Stimulated activated naive CD8-positive, alpha-beta T cell treated with anti-CD3 and anti-CD28 coated beads, Interleukin-15, Interleukin-2, amounts not matched to agents 100 U/mL and 50 U/mL, for 24 hours (primary cell): ENCODE measurements around the gene POLR2E.
A peak's percentile ranks its signal among the peaks of the same experiment; 100 is the strongest.

Source experiments
- ATAC-seq: fragments of 150-1000 bp; cut with Tn5 transposase; one replicate; pipeline ENCODE4 v1.10.0; 2021
- DNase-seq: peaks from one replicate; pipeline ENCODE4 v3.0.0; 2021

POLR2E gene

GRCh38 chr19:1110809-1111640, 15.8 kb upstream of the POLR2E start:
- ATAC-seq = no peak

DNA sequence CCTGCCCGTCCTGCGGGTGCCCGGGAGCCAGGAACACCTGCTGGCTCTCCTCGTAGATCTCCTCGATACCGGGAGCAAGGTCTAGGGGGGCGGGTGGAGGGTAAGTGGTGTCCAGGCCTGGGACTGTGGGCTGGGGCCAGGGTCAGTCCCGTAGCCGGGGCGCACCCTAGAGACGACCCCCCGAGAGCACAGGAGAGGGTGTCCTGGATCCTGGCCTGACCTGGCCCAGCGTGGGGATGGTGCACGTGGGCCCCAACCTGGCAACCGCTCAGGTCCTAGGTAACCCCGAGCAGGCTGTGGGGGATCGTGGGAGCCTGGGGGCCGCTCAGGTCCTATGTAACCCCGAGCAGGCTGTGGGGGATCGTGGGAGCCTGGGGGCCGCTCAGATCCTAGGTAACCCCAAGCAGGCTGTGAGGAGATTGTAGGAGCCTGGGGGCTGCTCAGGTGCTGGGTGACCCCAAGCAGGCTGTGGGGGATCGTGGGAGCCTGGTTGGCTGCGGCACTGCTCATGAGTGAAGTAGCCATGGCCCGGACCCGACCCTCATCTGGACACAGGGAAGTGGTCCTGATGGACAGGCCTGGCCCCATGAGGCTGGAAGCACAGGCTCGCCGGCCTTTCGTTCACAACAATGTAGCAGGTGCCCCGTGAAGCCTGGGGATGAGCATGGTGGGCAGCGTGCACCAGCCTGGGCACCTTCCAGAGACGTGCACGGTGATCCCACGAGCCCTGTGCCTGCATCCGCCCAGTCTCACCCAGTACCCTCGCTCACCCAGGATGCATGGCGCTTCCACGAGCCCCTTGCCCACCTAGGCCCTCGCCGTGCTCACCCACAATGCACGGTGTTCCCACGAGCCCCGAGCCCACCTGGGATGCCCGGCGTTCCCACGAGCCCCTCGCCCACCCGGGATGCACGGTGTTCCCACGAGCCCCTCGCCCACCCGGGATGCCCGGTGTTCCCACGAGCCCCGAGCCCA, 14.8 kb upstream of the POLR2E start:
- ATAC-seq (no peak), DNase-seq (no peak)

More at GRCh38 chr19:1110809-1111640, 15.8 kb upstream of the POLR2E start:
- no peak for DNase-seq

GRCh38 chr19:1109032-1109551, 13.9 kb upstream of the POLR2E start:
- DNase-seq (no peak), ATAC-seq (no peak)

DNA sequence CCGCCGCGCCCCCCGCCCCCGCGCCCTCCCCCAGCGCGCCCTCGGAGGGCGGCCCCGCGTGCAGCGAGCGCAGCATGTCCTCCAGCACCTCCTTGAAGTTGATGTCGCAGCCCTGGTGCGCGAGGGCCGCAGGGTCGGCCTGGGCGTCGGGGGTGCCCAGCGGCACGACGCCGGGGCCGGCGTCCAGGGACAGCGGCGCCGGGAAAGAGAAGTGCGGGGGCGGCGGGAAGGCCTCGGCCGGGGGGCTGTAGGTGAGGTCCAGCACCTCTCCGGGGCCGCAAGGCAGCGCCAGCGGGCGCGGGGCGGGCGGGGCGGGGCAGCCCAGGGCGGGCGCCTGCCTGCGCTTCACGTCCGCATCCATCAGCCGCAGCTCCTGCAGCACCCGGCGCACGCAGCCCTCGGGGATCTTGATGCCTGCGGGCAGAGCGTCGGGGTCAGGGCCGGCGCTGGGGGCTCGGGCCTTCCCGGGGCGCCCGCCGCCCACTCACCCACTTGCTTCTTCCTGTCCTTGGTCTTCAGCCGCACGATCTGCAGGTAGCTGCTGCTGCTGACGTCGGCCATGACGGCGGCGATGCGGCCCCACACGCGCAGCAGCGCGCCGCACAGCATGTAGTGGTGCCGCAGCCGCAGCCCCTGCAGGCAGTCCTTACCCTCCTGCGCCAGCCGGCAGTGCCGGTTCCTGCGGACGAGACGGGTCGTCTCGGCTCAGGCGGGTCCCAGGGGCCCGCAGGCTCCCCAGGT, 13.3 kb upstream of the POLR2E start:
- ATAC-seq = no peak

GRCh38 chr19:1107661-1108261, 12.6 kb upstream of the POLR2E start:
- no peak for ATAC-seq
- no peak for DNase-seq

More for the DNA sequence above, 13.3 kb upstream of the POLR2E start:
- no peak for DNase-seq

DNA sequence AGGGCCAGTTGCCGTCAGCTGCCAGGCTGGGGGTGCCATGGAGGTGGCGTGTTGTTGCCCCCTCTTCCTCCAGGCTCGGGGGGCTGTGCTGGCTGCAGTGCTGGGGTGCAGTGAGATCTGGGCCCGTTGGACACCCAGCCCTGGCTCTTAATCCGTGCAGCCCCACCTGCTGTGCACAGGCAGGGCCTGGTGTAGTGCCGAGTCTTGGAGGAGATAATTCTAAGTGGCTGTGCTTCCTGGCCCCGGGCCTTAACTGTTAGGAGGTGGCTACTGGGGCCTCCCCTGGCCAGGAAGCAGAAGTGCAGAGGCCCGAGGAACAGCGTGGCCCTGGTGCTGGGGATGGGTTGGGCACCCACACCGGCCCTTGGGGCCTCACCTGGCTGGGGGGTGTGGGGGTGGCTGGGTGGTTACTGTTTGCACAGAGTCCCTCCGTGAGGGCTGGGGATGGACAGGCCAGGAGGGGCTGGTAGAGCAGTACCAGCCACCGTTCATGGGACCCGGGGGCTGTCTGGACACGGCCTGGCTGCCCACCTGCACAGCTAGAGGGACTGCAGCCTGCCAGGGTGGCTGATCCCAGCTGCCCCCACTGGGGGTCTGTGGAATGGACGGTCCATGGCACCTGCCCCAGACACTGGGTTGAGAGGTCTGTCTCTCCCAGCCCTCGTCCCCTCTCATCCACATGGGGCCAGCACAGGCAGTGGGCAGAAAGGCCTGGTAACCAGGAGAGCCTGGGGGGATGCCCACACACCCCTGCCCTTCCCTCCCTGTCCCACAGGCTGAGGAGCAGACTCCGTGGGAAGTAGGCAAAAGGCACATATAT, 11.9 kb upstream of the POLR2E start:
- ATAC-seq = no peak
- DNase-seq = no peak

GRCh38 chr19:1105873-1106840, 11.0 kb upstream of the POLR2E start:
- DNase-seq = no peak

DNA sequence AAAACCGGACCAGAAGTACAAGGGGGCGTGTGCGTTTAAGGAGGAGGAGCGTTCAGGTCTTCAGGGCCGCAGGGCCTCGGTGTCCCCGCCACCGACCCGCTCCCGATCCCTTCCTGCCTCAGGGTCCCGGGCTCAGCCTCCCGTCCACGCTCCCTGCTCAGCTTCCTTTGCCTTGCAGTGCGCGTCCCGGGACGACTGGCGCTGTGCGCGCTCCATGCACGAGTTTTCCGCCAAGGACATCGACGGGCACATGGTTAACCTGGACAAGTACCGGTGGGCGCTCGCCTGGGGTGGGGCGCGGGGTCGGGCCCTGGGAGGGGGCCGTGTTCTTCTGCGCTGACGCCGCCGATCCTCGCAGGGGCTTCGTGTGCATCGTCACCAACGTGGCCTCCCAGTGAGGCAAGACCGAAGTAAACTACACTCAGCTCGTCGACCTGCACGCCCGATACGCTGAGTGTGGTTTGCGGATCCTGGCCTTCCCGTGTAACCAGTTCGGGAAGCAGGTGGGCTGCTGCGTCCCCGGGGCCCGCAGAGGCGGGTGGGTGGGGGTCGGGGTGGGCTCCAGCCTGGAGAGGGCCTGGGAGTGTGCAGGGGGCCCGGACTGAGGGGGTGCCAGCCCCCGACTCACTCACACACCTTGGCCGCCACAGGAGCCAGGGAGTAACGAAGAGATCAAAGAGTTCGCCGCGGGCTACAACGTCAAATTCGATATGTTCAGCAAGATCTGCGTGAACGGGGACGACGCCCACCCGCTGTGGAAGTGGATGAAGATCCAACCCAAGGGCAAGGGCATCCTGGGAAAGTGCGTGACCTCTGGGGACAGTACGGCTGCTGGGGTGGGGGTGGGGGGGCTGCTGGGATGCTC, 10.1 kb upstream of the POLR2E start:
- no peak for DNase-seq

More at GRCh38 chr19:1105873-1106840, 11.0 kb upstream of the POLR2E start:
- no peak for ATAC-seq

GRCh38 chr19:1104311-1105007, 9.3 kb upstream of the POLR2E start:
- DNase-seq (peak; percentile 85), ATAC-seq (peak; percentile 22)

More for the DNA sequence above, 10.1 kb upstream of the POLR2E start:
- no peak for ATAC-seq

DNA sequence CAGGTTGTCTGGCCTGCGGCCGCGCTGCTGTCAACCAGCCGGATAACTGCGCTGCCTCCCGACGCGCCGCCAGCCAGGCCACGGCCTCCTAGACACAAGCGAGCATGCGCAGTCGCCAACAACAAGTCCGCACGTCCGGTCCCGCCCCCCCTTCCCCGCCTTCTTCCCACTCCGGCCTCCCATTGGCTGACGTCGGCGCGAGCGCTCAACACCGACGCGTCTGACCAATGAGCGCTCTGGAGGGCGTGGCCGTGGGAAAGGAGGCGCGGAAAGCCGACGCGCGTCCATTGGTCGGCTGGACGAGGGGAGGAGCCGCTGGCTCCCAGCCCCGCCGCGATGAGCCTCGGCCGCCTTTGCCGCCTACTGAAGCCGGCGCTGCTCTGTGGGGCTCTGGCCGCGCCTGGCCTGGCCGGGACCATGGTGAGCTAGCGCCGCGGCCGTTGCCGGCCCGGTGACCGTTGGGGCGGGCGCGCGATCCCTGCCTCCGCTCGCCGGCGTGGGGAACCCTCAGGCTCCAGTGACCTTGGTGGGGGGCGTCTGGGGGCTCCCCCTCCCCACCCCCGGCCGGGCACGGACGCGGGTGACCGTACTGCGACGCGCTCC, 8.6 kb upstream of the POLR2E start, which contains the start of gene GPX4:
Gene GPX4 (plus strand): TSS at position 287 of the 603 bp plus-strand sequence. CDS start 50 bp downstream, at position 337.
- peak; percentile 75 for ATAC-seq

GRCh38 chr19:1103132-1103707, 8.0 kb upstream of the POLR2E start:
- DNase-seq (no peak), ATAC-seq (no peak)

More for the DNA sequence above, 8.6 kb upstream of the POLR2E start, which contains the start of gene GPX4:
- peak; percentile 98 for DNase-seq

GRCh38 chr19:1102407-1103131, 7.4 kb upstream of the POLR2E start:
- DNase-seq (peak; percentile 79), ATAC-seq (peak; percentile 58)

DNA sequence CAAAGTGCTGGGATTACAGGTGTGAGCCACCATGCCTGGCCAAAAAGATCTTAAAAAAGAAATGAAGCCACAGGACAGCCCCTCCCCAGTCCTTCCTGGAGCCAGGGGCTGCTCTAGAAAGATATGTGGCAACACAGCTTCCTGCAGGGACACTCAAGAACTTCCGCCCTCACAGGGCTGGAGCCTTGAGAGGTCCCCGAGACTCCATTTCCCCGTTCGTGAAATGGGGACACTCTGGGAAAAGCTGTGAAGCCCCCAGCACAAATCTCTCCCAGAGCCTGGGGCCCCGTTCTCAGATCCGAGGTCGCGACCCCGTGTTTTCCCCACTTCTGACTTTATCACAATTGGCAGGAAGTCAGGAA, 6.1 kb upstream of the POLR2E start:
- no peak for DNase-seq
- ATAC-seq = no peak

- DNase-seq = no peak
Observed at GRCh38 chr19:1098177-1099051, 3.2 kb upstream of the POLR2E start.

GRCh38 chr19:1097810-1098176, 2.6 kb upstream of the POLR2E start:
- DNase-seq (no peak), ATAC-seq (no peak)

More at GRCh38 chr19:1098177-1099051, 3.2 kb upstream of the POLR2E start:
- no peak for ATAC-seq
